HG02610 (cell line): Measurements from ENCODE around the gene TINAG.
A peak's percentile ranks its signal among the peaks of the same experiment; 100 is the strongest.
"Not testable (repeated sequence)": the region's sequence is repeated elsewhere in the genome, so short reads cannot be mapped to it uniquely, and the experiment has no call there.

Source experiments
- ATAC-seq: cut with Tn5 transposase; IDR thresholded peaks from one replicate; pipeline ENCODE4 v1.9.1; 2021; ENCODE audit warnings: mild to moderate bottlenecking, moderate library complexity; ENCODE audit not compliant: unreplicated experiment

Gene TINAG

DNA sequence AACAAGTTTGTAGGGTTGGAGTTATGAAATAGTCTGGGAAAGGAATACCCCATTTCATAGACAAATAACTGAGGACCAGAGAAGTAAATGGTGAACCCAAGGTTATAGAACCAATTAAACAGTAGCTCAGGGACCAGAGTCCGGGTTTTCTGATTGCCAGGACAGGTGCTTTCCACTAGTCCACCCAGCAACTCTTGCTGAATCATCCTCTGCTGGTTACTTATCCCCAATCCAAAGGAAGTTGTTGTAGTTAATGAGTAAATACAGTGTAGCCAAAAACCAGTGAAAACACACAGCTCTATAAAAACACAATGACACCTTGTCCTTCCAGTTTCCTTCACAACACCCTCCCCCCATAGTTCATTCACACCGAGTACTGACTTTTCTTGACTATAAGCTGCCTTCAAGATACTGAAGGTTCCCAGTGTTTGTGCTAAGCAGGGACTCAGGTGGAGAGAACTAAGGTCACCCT is 766 bp upstream of the TINAG start:
- no peak for ATAC-seq

DNA sequence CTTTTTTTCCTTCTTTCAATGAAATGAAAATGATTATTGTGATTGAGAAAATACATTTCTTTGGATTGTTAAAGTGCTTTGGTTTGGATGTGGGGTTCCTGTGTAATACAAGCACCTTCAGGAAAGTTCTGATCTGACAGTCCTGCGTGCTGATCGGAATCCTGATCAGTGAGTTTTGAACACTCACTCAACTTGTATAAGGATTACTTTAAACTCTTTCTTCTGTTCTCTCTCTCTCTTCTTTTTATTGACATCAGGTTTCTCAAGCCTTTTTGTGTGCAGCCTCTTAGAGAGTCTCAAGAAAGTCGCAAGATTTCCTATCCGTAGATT is 710 bp downstream of the TINAG start:
- ATAC-seq = no peak

DNA sequence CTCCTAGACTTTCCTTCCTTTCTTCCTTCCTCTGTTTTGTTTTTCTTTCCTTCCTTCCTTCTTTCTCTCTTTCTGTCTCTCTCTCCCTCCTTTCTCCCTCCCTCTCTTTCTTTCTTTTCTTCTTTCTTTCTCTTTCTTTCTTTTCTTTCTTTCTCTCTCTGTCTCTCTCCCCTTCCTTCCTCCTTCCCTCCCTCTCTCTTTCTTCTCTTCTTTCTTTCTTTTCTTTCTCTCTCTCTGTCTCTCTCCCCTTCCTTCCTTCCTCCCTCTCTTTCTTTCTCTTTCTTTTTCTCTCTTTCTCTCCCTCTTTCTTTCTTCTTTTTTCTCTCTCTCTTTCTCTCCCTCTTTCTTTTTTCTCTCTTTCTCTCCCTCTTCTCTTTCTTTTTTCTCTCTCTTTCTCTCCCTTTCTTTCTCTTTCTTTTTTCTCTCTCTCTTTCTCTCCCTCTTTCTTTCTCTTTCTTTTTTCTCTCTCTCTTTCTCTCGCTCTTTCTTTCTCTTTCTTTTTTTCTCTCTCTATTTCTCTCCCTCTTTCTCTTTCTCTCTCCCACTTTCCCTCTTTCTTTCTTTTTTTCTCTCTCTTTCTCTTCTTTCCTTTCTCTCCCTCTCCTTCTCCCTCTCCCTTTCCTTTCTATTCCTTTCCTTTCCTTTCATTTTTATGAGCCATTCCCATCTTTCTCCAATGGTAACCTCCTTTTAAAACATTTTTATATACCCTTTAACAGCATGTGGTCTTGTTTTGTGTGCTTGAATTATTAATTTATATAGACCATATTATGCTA is 2.3 kb downstream of the TINAG start:
- ATAC-seq = no peak

DNA sequence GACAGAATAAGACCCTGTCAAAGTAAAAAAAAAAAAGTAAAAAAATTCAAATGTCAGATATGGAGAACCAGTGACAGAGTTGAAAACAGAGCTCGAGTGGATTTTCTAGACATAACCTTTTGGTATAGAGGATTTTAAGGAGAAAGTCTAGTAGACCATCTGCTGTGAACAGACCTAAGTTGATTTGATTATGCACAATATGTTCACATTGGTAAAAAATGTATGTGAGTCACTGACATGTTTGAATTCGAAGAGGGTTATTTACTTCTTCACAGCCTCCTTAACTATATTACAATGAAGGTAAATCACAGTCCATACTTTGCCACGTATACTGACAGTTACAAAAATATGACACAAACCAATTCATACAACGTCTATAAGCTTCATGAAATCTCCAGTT is 7.4 kb downstream of the TINAG start:
- no peak for ATAC-seq

DNA sequence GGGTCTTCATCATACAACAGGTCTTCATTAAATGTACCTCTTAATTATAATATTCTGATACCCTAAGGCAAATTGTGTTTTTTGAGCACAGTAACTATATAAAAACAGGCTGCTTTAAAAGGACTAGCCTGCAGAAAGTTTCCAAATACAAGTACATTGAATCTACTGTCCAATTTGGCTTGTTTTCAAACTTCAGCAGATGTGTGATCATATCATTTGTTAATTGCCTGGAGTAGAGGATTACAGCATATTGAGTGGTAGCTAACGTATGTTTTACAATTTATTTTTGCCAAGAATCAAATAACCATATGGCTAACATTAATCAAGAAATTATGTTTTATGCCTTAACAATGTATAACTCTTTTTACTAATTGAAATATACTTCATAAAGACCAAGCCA is 12.6 kb downstream of the TINAG start:
- no peak for ATAC-seq

DNA sequence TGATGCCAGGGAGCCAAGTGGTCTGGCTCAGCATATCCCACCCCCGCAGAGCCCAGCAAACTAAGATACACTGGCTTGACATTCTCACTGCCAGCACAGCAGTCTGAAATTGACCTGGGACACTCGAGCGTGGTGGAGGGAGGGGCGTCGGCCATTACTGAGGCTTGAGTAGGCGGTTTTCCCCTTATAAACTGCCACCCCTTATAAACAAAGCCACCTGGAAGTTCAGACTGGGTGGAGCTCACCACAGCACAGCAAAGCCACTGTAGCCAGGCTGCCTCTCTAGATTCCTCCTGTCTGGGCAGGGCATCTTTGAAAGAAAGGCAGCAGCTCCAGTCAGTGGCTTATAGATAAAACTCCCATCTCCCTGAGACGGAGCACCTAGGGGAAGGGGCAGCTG is 19.4 kb downstream of the TINAG start:
- no peak for ATAC-seq

DNA sequence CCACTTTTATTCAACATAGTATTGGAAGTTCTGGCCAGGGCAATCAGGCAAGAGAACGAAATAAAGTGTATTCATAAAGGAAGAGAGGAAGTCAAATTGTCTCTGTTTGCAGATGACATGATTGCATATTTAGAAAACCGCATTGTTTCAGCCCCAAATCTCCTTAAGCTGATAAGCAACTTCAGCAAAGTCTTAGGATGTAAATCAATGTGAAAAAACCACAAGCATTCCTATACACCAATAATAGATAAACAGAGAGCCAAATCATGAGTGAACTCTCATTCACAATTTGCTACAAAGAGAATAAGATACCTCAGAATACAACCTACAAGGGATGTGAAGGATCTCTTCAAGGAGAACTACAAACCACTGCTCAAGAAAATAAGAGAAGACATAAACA is 23.3 kb downstream of the TINAG start:
- ATAC-seq = not testable (repeated sequence)

DNA sequence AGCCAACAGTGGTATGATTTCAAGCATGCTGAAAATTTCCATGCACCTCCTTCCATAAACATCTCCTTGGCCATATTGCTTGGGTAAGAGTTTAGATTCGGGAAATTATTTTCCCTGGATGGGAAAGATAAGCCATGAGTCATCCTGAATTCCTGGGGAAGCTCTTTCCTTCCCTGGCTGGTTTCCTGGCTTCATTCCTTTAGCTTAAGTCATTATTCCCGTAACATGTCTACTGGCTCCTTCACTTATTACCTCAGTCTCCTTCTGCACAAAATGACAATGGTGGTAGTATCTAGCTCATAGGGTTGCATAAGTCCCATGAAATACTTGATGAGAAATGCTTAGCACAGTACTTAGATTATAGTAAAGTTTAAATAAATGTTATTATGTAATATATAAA is 27.6 kb downstream of the TINAG start:
- ATAC-seq = no peak

DNA sequence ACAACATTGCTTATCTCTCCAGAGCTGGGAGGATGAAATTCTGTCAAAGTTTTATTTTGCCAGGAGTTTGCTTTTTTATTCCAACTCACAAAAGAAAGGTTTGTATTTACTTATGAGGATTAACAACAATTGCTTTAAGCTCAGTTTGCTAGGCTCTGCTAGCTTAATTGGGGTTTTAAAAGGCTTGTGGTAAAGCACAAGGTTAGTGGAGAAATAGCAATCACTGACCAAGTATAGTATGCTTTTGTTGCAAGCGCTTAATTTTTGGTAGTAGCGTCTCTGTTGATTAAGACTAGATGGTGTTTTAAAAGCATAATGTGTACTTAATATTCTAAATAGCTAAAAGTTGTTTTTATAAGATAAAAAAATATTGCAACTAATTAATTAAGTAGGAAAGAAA is 45.7 kb downstream of the TINAG start:
- ATAC-seq = no peak

DNA sequence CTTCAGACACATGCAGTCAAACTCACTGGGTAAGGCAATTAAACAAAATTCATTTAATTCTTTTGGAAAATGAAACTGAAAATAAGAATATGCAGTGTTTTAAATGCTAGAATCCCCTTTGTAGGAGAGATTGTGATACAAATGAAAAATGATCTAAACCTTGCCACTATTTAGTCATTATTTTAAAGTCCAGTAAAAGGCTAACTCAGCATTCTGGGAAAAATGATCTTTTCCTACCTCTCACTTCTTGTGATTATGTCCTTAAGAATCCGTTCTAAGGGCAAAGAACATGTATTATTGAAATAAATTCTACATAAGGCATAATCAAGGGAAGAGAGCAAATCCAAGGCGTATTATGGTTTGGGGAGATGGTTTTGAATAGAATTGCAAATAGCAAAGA is 46.4 kb downstream of the TINAG start:
- no peak for ATAC-seq

DNA sequence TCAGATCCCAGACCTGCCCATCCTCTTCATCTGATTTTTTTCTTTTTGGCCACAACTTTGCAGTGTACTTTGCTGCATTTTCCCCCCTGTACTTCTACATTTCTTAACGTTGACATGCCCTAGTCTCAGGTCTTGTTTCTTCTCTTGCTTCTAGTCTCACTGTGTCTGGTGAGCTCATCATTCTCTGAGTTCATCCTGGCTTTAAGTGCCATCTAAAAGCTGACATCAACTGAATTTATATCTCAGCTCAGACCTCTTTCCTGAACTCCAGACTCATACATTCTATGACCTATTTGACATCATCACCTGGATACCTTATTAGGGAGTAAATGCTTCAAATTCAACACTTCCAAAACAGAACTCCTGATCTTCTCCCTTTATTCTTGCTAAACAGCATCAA is 48.9 kb downstream of the TINAG start:
- no peak for ATAC-seq

DNA sequence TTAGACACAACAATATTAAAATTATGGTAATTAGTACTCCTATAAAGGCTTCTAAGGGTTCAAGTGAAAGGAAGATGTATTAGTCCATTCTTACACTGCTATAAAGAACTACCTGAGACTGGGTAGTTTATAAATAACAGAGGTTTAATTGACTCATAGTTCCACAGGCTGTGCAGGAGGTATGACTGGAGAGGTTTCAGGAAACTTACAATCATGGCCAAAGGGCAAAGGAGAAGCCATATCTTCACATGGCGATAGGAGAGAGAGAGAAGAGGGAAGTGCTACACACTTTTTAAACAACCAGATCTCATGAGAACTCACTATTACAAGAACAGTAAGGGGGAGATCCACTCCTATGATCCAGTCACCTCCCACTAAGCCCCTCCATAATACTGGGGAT is 52.9 kb downstream of the TINAG start:
- no peak for ATAC-seq

DNA sequence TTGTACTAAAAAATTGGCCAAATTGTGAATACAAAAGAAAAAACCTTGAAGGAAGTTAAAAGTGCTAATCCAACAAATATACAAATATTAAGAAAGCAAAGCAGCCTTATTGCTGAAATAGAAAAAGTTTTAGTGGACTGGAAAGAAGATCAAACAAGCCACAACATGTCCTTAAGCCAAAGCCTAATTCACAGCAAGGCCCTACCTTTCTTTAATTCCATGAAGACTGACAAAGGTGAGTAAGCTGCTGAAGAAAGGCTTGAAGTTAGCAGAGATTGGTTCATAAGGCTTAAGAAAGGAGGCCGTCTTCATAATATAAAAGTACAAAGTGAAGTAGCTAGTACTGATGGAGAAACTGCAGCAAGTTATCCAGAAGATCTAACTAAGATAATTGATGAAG is 53.5 kb downstream of the TINAG start:
- ATAC-seq = no peak

DNA sequence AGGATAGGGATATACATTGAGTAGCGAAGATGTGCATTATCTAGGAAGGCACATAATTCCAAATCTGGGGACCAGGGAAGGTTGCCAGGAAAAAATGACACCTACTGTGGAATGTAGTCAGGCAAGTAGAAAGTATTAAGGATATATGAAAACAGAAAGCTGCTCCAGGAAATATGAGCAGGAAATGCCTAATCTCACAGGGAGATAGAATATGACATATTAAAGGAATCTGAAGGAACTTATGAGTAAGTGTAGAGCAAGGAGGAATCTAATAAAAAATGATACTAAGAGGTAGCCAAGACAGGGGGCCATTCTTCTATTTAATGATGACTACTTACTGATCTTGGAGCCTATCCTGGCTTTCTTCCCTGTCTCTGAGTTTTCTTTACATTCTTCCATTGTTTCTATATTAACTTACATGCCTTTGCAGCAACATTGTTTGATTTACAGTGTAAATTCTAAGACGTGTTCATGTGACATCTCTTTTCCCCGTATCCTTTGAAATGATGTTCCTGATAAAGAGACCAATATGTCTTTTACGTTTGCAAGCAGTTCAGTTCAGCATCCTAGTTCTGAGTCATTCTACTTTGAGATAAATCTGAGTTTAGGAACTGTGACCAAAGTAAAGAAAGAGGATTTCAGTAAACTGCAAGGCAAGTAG is 58.6 kb downstream of the TINAG start:
- no peak for ATAC-seq

DNA sequence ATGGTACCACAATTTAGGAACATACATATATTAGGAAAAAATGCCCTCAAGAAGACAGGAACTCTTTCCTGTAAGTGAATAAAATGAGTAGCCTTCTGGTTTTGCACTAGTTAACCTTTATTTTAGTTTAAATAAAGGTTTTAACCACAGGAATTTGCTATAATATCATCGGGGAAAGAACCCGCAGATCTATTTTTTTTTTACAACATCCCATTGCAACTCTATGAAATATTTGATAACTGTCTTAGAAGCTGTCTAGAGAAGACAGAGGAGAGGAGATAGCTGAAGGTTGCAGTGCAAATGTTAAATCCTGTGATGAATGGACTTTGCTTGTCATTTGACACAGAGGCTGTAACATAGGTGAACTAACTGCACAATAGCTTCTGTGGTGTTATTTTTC is 69.5 kb downstream of the TINAG start:
- no peak for ATAC-seq

DNA sequence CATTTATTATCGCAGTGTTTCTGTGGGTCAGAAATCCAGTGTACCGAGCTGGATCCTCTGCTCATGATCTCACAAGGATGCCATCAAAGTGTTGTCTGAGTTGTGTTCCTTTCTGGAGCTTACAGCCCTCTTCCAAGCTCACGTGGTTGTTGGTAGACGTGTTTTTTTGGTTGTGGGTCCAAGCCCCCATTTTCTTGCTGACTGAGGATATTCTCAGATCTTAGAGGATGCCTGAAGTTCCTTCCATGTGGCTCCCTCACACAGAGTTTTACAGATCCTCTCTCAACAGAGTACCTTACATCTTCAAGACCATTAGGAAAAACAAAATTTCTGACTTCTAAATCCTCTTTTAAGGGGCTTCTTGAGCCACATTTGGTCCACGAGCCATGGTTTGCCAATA is 78.1 kb downstream of the TINAG start:
- ATAC-seq = no peak

DNA sequence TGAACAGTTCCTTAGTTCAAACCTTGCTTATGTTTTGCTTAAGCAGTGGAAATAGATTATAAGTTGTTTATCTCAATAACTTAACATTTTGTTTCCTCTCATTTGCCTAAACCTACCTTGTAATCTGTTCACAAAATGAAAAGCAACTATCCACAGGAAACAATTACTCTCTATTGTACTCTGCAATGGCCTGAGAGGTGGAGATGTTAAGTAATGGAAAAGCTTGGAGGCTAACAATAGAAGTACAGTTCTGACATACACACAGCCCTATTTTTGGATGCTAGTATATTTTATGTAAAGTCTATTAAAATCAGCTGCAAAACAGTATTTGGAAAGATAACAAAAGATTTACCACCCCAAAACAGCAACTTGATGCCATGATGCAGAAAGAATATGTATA is 82.1 kb downstream of the TINAG start:
- ATAC-seq = no peak

DNA sequence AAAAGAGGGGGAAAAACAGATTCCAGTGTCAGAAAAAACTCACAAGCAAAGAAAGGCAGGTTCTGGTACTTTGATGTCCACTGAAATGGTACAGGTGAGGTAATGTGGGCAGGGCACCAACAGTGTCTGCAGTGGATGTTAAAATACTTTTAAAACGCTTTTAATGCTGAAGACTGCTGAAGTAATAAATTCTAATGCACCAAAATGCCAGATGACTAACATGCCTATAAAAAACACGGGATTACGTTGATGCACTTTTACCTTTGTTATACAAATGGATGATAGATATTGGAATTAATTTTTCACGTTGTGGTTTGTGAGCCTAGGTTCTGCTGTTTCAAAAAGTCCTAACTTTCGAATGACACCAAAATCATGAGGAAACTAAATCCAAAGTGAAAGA is 83.3 kb downstream of the TINAG start:
- ATAC-seq = no peak

DNA sequence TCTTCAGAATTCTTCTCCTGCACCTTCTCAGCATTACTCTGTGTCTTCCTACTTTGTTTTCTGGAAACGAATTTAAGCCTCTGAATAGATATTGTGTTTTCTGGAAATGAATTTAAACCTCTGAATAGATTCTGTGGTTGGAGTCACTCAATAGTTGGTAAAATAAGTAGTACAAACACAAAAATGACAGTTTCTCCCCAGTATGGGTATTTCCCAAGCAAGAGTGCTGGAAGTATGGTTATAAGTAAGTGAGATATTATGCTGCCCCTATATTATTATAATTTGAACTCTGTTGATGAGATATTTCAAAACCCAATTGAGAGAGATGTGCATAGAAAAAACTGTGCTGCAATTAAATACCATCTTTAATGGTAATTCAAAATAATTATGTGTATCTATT is 94.9 kb downstream of the TINAG start:
- ATAC-seq = peak; percentile 59

DNA sequence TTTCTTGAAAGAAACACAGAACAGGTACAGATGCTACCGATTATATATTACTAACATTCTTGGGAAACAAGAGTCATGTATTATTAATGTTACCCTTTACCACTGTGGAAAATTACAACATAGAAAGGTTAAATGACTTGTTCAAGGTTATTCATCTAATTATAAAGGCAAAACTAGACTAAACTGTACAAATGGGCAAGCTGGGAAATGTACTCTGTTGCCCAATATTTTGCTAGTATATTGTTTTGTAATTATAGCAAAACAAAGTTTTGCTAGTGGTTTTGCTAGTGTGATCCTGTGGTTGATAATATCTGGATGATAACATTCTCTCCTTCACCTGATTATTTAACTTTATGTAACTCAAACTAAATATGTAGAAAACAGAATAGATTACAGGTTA is 96.5 kb downstream of the TINAG start:
- ATAC-seq = no peak

DNA sequence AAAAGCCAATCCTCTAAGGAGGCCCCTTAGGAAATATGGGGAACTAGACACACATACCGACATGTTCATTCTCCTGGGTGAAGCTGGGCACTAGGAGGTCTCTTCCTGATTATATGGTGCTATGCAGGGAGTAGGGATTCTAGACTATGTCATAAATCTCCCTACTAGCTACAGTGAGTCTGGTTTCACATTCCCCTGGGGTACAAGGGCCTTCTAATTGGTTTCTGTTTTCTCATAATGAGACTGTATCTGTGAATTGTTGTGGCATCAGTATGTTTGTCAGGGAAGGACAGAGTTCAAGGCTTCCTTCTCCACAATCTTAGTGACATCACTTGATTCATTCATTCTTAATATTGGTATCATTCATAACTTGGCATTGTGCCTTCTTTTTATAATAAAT is 103.5 kb downstream of the TINAG start:
- ATAC-seq = no peak

DNA sequence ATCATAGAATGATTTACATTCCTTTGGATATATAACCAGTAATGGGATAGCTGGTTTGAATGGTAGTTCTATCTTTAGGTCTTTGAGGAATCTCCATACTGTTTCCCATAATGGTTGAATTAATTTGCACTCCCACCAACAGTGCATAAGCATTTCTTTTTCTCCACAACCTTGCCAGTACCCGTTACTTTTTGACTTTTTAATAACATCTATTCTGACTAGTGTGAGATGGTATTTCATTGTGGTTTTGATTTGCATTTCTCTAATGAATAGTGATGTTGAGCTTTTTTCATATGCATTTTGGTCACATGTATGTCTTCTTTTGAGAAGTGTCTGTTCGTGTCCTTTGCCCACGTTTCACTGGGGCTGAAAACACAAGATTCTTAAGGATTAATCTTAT is 107.3 kb downstream of the TINAG start:
- ATAC-seq = no peak

DNA sequence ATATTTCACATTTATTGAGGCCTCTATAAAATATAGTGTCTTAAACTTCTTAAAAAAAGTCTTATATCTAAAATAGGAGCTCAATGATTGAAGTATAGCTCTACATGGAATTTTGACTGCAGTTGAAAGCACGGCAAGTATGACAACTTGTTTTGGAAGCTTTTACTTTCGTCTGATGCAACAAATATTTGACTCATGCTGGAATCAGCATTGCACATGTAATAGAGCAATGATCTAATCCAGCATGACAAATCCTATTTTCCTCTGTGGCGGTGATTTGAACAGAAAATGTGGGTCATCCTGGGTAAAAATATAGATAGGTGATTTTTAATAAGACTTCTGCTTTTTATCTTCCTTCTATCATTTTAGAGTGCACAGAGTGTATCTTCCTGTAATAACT is 111.6 kb downstream of the TINAG start:
- no peak for ATAC-seq
